GM21447 (cell line): Measurements from ENCODE around the gene CTBP1.

Experiments
- ATAC-seq: cut with Tn5 transposase; IDR thresholded peaks from one replicate; pipeline ENCODE4 v1.9.1; 2021; ENCODE audit not compliant: unreplicated experiment

Gene CTBP1

GRCh38 chr4:1199556-1200331 lies 49.2 kb downstream of the CTBP1 start:
- no peak for ATAC-seq

DNA sequence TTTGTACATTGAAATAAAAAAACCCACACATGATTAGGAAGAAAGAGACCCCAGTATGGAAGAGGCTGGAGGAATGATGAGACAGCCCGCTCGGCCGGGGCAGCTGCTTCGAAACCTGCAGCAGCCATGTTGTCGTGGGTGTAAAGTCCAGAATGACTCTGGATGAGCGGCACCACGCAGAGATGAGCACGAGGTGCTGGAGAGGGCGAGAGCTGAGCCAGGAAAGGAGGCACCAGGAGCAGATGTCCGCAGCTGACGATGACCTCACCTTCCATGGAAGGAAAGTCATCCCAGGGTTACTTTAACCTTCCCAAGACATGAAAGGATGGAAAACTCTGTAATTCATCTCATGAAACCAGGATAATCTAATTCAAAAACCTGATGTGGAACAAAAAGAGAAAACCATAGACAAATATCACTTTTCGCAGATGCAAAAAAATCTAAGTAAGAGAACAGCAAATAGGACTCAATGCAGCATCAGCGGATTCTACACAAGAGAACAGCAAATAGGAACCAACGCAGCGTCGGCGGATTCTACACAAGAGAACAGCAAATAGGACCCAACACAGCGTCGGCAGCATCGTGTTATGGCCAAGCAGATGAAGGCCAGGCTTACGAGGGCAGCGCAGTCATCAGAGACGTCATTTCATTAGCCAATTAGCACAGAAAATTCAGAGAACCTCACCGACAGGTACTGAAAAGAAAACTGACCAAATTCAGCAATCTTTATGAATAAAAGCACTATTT lies 50.7 kb downstream of the CTBP1 start:
- no peak for ATAC-seq

DNA sequence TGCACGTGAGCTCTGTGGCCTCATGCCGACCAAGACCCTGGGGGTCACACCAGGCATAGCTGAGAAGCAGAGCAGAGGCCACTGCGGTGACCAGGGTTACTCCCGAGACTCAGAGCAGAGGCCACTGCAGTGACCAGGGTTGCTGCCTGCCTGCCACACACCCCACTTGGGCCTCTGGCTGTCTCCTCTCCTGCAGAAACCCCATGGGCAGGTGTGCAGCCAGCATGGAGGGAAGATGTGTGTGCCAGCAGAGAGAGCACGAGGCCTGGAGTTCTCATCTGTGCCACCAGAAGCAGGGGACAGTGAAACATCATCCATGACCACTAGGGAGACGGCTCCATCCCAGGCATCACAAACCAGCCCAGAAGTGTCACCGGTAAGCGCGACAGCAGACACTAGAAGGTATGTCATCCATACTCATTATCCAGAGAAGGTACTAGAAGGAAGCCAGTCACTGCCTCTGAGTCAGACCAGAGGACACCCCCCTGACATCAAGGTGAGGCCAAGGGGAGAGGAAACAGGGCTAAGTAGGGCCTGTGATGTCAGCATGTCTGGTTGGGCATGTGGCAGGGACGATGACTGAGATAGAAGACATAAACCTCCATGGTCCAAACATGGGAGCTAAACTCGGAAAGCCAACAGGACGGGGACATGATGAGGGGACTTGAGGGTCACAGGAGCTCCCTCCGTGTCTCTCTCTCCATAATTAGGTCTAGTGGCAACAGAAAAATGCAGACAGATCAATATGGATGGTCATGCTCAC lies 52.3 kb downstream of the CTBP1 start:
- no peak for ATAC-seq

DNA sequence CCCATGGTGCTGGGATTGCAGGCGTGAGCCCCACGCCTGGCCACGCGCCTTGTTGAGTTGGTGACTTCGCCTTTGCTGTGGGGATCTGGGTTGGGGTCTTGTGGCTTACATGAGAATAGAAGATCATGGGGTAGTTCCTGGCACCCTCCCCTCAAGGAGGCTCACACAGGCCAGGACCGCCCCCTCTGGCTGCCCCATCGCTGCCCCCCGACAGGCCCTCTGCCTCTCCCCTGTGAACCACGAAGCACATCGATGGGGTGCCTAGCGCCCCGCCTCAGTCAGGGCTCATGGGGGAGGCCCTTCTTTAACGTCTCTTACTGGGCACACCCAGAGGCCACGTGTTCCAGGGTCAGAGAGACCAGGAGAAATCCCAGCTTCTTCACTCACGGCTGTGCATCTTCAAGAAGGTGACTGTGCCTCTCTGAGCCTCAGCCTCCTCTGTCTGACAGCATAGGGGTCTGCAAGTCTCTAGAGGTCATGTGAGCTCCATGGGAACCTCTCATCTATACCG lies 53.0 kb downstream of the CTBP1 start:
- no peak for ATAC-seq

GRCh38 chr4:1195109-1195671 lies 53.7 kb downstream of the CTBP1 start:
- no peak for ATAC-seq

- ATAC-seq = no peak
These were observed 54.7 kb downstream of the CTBP1 start for GRCh38 chr4:1194010-1194900.

- ATAC-seq = no peak
These were observed 55.5 kb downstream of the CTBP1 start for GRCh38 chr4:1193206-1194009.

DNA sequence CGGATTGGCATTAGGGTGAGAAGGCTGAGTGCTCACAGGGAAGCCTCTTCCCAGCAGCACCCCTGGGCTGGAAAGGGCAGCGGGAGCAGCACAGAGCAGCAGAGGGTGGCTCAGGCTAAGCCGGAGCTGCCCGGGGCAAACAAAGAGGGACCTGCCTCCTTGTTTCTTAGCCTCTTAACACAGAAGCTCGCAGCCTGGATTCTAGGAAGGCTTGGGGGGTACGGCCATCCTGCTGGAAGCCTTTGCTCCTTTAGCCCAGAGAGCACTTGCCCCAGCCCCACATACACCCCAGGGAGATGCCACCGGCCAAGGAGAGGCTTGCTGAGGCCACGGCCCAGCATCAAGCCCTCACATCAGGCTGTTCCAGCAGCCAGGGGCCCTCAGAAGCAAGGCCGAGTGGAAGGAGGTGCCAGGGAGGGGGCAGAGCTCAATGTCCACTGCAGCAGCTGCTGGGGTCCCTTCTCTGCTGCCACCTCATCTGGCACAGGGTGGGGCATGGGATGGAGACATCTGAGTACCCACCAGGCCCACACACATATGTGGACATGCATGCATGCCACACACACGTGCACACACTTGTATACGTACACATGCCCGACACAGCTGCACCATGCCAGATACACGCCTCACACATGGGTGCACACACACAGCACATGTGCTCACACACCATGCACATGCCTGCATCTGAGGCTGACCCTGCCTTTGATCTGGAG lies 56.3 kb downstream of the CTBP1 start:
- ATAC-seq = no peak

- no peak for ATAC-seq
These were observed 56.8 kb downstream of the CTBP1 start for GRCh38 chr4:1192091-1192492.

DNA sequence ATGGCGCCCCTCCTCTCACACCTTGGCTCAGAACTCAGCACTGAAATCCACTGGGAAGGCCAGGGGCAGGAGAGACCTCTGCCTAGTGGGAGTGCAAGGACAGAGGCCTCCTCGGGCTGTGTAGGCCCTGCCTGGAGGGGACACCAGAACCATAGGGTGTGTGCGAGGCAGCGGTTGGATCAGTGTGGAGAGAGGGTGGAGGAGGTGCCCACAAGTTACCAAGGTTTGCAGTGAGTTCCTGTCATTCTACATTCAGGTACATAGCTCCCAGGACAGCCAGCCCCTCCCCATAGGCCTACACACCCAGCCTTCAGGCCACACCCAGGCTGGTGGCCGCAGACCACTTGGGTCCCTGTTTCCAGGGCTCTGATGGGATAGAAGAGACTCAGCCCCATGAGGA lies 57.3 kb downstream of the CTBP1 start:
- ATAC-seq = no peak

GRCh38 chr4:1187182-1187581 lies 61.7 kb downstream of the CTBP1 start:
- ATAC-seq = peak; percentile 60

- peak; percentile 85 for ATAC-seq
These were observed 64.8 kb downstream of the CTBP1 start for GRCh38 chr4:1183985-1184773.

GRCh38 chr4:1182313-1182712 lies 66.6 kb downstream of the CTBP1 start:
- ATAC-seq = no peak

GRCh38 chr4:1180663-1181062 lies 68.3 kb downstream of the CTBP1 start:
- ATAC-seq = no peak

- no peak for ATAC-seq
These were observed 69.0 kb downstream of the CTBP1 start for GRCh38 chr4:1179976-1180375.

DNA sequence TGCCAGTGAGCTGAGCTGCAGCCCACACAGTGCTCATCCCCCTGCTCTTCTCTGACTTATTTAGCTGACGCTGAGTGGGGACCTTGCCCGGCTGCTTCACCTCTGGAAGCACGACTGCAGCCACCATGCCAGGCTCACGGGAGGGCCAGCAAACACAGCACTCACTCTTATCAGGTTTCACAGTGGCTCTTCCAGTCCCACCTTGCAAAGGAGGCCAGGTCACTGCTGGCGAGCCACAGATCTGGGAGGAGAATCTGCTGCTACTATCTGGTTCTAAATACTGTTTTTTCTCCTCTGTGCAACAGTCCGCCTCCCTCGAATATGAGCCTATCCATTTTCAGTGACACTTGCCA lies 69.9 kb downstream of the CTBP1 start:
- no peak for ATAC-seq

GRCh38 chr4:1178300-1179088 lies 70.4 kb downstream of the CTBP1 start:
- no peak for ATAC-seq
